ENCODE measurements around the gene B3GAT3. TPM values are rescaled to one million over a fixed set of nuclear protein-coding genes. Genes with fewer than 3 reads are reported as not detected.

B3GAT3 gene
- total RNA-seq, 2 donors from 2014 or later = 21.8 to 37.7 TPM

DNA sequence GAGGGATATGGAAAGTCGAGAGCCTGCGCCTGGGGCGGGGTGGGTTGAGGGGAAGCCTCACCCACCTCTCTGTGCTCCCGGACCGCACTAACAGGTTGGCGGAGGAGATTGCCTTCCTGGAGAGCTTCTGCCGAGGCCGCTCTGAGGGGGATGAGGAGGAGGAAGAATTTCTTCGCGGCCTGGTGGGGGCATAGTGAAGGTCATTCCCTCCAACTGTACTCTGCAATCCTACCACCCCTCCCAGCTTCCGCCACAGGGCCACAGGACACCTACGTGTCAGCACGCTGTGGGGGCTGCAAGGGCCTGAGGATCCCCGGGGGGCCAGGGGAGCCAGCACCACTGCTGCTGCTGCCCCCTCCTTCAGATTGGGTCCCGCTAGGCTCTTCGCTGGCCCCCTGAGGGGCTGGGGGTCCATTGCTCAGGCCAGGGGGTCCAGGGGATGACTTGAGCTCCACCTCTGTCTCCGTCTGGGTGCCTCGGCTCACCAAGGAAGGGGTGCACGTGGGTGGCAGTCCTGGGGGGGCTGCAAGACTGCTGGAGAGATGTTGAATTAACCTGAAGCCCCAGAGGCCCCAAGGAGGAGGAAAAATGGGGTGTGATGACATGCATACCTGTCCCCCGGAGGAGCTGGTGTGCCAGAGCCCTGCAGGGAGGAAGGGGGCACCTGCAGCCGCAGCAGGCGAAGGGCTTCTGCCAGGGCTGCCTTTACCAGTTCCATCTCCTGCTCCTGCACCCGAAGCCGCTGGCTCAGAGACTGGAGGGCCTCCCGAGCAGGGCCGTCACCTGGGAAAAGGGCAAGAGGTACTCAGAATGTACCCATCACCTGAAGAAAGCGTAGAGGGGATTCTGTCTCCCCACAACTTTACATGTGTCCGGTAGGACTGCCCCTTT, 10.7 kb downstream of the B3GAT3 start:
- Histone ChIP-seq H3K27ac (peak overlapping the region; percentile 97), H3K4me3 (peak overlapping the region; percentile 80)

DNA sequence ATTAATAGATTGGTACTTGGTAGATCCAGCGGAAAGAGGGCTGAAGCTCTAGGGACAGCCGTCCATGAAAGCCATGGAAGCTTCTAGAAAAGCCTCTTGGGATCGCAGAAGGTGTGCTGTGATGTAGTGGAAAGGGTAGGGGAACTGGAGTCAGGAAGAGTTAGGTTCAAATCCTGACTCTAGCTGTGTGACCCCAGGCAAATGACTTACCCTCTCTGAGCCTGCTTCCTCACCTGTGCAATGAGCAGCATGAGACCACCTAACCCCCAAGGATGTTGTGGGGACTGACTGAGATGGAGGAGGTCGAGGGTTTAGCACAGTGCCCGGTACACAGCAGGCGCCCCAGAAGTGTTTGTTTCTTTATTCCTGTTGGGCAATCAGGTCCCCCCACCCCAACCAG, 11.4 kb downstream of the B3GAT3 start:
- Histone ChIP-seq H3K27ac (no peak overlapping the region), H3K9me3 (no peaks in the 10 kb centered on the region), H3K9ac (ENCODE audit: low read depth in 2 of 2, low read length in 2 of 2) (peak overlapping the region in 1 of 2 donors; percentile 9), H3K36me3 (no peaks in the 10 kb centered on the region), H3K4me1 (peaks cover 6% of the 10 kb centered on the region), H3K4me3 (no peak overlapping the region), H3K27me3 (no peaks in the 10 kb centered on the region)
- no peak for DNase-seq
- intact Hi-C loops (cut with DNase I) = no loop called here
- TF ChIP-seq, protein P1, sequence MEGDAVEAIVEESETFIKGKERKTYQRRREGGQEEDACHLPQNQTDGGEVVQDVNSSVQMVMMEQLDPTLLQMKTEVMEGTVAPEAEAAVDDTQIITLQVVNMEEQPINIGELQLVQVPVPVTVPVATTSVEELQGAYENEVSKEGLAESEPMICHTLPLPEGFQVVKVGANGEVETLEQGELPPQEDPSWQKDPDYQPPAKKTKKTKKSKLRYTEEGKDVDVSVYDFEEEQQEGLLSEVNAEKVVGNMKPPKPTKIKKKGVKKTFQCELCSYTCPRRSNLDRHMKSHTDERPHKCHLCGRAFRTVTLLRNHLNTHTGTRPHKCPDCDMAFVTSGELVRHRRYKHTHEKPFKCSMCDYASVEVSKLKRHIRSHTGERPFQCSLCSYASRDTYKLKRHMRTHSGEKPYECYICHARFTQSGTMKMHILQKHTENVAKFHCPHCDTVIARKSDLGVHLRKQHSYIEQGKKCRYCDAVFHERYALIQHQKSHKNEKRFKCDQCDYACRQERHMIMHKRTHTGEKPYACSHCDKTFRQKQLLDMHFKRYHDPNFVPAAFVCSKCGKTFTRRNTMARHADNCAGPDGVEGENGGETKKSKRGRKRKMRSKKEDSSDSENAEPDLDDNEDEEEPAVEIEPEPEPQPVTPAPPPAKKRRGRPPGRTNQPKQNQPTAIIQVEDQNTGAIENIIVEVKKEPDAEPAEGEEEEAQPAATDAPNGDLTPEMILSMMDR (IDR thresholded peaks at IDR 0.05) = no peak

More for the DNA sequence above, 10.7 kb downstream of the B3GAT3 start:
- TF ChIP-seq, protein P1 (IDR thresholded peaks at IDR 0.05) = no peak
- intact Hi-C loops (cut with DNase I) = no loop called here
- Histone ChIP-seq H3K36me3 (no peaks in the 10 kb centered on the region), H3K27me3 (no peaks in the 10 kb centered on the region), H3K9ac (ENCODE audit: low read depth in 2 of 2, low read length in 2 of 2) (peak overlapping the region; percentile 80 to 85), H3K9me3 (no peaks in the 10 kb centered on the region), H3K4me1 (peaks cover 6% of the 10 kb centered on the region)
- DNase-seq = no peak

DNA sequence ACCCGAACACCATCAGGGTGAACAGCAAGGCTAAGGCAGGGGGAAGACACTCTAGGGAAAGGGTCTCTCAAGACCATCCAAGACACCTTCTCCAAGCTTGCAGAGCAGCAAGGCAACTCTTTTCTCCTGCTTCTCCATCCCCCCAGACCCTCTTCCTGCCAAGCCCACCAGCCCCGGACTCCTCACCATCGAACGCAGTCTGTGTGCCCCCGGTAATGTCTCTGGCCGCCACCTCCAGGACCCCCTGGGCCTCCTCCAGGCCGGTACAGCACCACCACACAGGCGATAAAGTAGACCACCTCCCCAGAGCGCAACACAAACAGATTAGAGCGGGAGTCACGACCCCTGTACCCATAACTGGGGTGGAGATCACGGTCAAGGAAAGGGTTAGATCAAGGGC, 13.0 kb downstream of the B3GAT3 start:
- DNase-seq = no peak
- TF ChIP-seq, protein P1 (IDR thresholded peaks at IDR 0.05) = no peak
- no peaks in the 10 kb centered on the region for H3K36me3 ChIP-seq
- H3K27ac ChIP-seq = no peak overlapping the region
- H3K9me3 ChIP-seq = no peaks in the 10 kb centered on the region
- no peak overlapping the region for H3K4me3 ChIP-seq
- intact Hi-C loops (cut with DNase I) = no loop called here
- no peak overlapping the region for H3K9ac ChIP-seq (ENCODE audit: low read depth in 2 of 2, low read length in 2 of 2)
- H3K27me3 ChIP-seq = no peaks in the 10 kb centered on the region
- H3K4me1 ChIP-seq = peaks cover 6% of the 10 kb centered on the region

DNA sequence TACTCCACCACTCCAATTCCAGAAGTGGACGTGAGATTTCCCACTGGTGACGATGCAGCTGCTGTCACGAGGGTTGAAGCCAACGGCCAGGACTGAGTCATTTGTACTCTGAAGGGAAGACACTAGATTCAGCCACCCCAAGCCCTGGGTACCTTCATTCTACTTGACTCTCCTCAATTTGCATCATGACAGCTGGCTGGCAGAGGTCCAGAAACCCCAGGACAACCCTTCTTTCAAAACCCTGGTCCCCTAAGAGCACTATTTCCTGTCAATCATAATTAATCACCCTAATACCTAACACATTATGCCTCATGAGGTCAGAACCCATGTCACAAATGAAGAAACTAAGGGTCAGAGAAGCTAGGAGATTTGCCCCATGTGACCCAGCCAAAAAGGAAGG, 14.1 kb downstream of the B3GAT3 start:
- Histone ChIP-seq H3K9me3 (no peaks in the 10 kb centered on the region), H3K27ac (no peak overlapping the region), H3K9ac (ENCODE audit: low read depth in 2 of 2, low read length in 2 of 2) (no peak overlapping the region), H3K27me3 (no peaks in the 10 kb centered on the region), H3K4me1 (peaks cover 6% of the 10 kb centered on the region), H3K36me3 (no peaks in the 10 kb centered on the region), H3K4me3 (no peak overlapping the region)
- no peak for DNase-seq
- intact Hi-C loops (cut with DNase I) = no loop called here
- TF ChIP-seq, protein P1 (IDR thresholded peaks at IDR 0.05) = no peak

DNA sequence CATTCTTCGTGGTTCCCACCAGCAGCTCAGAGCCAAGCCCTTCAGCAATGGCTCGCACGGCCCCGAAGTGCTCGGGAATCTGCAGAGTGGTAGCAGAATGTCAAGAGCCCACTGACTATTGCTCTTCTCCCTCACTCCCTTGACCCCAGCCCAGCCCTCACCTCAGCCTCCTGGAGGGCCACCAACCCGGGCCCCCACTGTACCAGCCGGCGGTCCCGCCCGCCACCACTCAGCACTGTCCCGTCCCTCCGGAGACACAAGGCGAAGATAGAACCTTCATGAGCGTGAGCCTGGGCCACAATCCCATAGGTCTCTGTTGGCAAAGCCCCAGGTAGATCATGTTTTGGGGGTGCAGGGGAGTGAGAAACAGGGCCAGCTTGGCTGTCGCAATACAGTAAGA, 15.9 kb downstream of the B3GAT3 start:
- no peak overlapping the region for H3K9ac ChIP-seq (ENCODE audit: low read depth in 2 of 2, low read length in 2 of 2)
- DNase-seq = no peak
- no peaks in the 10 kb centered on the region for H3K9me3 ChIP-seq
- H3K27ac ChIP-seq = no peak overlapping the region
- no peaks in the 10 kb centered on the region for H3K36me3 ChIP-seq
- H3K4me1 ChIP-seq = peaks cover under 1% of the 10 kb centered on the region
- H3K4me3 ChIP-seq = no peak overlapping the region
- TF ChIP-seq, protein P1 (IDR thresholded peaks at IDR 0.05) = no peak
- intact Hi-C loops (cut with DNase I) = no loop called here
- no peaks in the 10 kb centered on the region for H3K27me3 ChIP-seq

Data from colonic mucosa (tissue), 4 donors.